GM18868 (cell line): ENCODE data around the gene RGS11.
"Not testable (repeated sequence)": the region's sequence is repeated elsewhere in the genome, so short reads cannot be mapped to it uniquely, and the experiment has no call there.

Source experiments
- ATAC-seq: cut with Tn5 transposase; IDR thresholded peaks from one replicate; pipeline ENCODE4 v1.9.1; 2021; ENCODE audit warnings: mild to moderate bottlenecking, moderate library complexity; ENCODE audit not compliant: unreplicated experiment

The RGS11 gene

DNA sequence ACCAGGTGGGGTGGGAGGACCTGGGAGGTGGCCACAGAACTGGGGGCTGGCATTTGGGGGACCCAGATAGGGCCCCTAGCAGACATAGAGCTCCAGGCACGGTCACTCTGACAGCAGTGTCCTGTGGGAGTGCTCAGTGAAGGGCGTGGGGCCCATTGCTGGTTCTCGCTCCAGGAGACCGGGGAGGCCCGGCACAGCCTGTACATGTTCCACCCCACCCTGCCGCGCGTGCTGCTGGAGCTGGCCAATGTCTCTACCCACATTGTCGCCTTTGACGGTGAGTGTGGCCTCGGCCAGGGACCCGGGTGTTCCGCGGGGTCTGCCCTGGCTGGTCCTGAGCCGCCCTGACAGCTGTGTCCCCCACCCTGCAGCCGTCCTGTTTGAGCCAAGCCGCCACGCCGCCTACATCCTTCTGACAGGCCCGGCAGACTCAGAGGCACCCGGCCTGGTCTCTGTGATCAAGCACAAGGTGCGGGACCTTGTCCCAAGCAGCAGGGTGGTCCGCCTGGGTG lies 11.2 kb downstream of the RGS11 start:
- no peak for ATAC-seq

DNA sequence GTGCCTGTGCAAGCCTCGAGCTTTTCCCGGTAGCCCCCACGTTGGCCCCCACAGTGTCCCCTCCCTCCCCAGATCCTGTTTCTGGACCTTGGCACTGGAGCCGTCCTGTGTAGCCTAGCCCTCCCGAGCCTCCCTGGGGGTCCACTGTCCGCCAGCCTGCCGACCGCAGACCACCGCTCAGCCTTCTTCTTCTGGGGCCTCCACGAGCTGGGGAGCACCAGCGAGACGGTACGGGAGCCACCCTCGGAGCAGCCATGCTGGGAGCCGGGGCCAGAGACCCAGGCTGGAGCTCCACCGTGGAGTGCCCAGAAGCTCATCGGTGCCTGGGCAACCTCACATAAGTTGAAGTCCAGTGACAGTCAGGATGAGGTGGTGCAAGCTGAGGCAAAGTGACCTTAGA lies 11.8 kb downstream of the RGS11 start:
- ATAC-seq = no peak

DNA sequence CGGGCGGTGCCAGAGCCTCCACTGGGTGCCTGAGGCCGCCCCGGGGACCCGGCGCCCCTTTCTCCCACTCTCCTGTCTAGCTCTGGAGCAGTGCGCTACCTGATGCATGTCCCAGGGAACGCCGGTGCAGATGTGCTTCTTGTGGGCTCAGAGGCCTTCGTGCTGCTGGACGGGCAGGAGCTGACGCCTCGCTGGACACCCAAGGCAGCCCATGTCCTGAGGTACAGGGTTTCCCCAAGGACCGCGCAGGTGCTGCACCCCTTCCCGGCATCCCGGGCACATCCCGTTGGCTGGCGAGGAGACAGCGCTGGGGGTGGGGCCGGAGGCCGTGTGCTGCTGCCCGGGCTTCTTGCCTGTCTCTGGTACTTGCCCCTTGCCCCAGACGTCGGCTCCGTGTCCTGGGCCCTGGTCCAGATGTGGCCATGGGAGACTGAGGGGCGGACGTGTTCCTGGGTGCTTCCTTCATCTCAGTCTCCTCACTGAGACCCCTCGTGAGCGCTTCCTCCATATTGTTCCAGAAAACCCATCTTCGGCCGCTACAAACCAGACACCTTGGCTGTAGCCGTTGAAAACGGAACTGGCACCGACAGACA lies 12.5 kb downstream of the RGS11 start:
- no peak for ATAC-seq

DNA sequence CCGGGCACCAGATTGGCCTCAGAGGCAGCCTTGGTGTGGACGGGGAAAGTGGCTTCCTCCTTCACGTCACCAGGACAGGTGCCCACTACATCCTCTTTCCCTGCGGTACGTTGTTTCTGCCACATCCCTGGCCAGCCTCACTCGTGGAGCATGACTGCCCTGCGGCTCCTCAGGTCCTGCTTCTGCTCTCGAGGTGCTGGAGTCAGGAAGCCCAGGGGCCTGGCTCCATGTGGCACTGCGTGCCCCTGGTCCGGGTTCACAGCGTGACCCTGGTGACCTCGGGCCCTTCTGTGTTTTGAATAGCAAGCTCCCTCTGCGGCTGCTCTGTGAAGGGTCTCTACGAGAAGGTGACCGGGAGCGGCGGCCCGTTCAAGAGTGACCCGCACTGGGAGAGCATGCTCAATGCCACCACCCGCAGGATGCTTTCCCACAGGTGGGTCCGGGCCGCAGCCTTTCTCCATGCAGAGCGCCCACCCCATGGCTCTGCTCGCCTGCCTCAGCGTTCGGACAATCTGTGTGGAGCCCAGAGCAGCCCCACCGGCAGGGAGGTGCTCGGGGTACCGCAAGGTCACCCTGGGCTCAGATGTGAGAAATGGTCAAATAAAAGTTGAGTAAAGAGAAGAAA lies 13.5 kb downstream of the RGS11 start:
- ATAC-seq = no peak

DNA sequence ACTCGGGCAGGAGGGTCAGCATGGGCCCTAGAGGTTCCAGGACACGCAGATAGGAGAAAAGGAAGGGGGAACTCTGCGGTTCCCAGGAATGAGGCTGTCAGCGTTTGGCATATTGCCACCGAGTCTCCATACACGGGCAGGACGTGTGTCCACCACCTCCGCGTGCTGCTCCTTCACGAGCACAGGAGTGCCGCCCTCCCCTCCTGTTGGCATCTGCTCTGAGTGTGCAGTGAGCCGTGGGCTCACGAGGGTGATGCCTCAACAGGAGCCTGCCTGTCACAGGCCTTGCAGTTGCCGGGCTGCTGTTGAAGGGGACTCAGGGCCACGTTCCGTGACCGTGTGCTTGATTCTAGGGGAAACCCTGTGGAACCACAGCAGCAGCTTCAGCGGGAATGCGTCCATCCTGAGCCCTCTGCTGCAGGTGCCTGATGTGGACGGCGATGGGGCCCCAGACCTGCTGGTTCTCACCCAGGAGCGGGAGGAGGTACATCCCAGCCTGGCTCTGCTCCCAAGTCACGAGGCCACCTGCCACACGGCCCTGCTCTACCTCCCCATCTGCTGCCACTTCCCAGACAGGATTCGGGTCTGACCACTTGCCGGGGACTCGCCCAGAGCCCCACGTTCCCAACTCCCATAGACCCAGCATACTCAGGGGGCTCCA lies 14.6 kb downstream of the RGS11 start:
- no peak for ATAC-seq

DNA sequence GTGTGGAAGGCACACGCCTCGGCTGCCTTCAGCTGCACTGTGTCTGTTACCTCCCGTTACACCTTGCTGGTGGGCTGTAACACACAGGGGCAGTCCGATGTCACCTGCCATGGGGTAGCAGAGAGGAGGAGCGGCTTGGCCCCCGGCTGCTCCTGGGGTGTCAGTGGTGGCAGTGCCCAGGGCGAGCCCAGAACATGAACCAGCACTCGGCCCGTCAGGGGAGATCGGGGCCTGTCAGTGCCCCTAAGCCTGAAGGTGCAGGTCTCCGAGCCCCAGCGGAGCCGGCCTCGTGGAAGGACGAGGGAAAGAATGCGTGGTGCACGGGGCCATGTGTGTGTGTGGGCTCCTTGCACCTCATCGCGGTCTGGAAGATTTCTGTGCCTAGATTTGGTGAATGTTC lies 15.4 kb downstream of the RGS11 start:
- no peak for ATAC-seq

DNA sequence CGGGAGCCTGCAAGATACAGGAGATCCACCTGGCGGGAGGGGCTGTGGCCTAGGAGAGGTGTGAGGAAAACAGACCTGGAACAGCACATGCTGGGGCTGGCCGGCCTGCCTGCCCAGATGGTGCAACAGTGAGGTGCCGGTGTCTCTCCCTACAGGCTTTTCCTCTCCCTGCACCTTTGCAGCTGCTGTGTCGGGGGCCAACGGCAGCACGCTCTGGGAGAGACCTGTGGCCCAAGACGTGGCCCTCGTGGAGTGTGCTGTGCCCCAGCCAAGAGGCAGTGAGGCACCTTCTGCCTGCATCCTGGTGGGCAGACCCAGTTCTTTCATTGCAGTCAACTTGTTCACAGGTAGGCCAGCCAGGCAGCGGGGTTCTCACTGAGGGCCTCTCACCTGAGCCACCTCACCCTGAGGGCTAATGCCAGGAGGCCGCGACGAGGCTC lies 15.9 kb downstream of the RGS11 start:
- ATAC-seq = no peak

DNA sequence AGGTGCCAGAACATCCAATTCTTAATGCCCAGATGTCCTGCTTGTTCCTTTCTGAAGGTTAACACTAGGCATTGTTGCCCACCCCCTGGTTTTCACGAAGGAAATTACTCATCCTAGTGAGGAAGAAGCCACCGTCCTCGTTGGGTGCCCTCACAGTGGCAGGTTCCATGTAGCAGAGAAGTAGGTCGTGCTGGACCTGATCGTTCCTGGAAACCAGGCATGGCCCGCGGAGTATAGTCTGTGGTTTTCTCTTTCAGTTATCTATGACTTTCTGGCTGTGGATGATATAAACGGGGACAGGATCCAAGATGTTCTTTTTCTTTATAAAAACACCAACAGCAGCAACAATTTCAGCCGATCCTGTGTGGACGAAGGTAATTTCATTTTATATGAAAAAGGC lies 16.5 kb downstream of the RGS11 start:
- no peak for ATAC-seq

DNA sequence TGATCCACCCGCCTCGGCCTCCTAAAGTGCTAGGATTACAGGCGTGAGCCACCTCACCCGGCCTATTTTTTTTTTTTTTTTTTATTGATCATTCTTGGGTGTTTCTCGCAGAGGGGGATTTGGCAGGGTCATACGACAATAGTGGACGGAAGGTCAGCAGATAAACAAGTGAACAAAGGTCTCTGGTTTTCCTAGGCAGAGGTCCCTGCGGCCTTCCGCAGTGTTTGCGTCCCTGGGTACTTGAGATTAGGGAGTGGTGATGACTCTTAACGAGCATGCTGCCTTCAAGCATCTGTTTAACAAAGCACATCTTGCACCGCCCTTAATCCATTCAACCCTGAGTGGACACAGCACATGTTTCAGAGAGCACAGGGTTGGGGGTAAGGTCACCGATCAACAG lies 17.7 kb downstream of the RGS11 start:
- not testable (repeated sequence) for ATAC-seq

DNA sequence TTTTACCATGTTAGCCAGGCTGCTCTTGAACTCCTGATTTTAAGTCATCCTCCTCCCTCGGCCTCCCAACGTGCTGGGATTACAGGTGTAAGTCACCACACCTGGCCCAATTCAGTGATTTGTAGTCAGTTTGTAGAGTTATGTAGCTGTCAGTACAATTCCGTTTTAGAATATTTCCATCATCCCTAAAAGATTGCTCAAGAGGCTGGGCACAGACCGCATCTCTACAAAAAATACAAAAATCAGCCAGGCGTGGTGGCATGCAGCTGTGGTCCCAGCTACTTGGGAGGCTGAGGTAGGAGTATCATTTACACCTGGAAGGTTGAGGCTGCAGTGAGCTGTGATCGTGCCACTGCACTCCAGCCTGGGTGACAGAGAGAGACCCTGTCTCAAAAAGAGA lies 20.6 kb downstream of the RGS11 start:
- ATAC-seq = no peak

DNA sequence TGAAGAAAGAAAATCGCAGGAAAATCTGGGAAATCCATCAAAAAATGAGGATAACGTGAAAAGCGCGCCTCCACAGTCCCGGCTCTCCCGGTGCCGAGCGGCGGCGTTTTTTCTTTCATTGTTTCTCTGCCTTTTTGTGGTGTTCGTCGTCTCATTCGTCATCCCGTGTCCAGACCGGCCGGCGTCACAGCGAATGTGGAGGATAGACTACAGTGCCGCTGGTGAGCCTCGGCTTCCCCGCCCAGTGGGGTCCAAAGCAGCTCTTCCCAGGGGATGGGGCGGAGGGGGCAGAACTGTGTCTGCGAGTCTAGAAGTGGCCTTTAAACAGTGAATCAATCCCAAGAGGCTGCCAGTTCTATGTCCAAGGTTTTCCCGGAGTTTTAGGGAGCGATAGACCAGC lies 21.3 kb downstream of the RGS11 start:
- no peak for ATAC-seq

DNA sequence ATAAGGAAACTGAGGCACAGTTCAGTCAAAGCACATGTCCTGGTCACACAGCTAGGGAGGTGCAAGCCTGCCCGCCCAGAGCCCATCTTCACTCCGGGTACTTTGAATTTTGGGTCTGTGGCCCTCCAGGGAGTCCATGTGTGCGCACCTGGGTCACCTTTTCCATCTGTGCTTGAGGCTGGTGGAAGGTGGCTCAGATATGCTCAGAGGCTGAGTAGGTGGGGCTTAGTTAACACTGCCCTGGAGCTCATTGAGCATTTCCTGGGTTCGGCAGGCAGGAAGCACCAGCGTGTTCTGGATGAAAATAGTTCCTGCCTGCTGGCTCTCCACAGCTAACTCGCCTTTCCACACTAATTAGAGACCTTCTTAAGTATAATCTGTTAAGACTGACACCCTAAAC lies 21.9 kb downstream of the RGS11 start:
- no peak for ATAC-seq

DNA sequence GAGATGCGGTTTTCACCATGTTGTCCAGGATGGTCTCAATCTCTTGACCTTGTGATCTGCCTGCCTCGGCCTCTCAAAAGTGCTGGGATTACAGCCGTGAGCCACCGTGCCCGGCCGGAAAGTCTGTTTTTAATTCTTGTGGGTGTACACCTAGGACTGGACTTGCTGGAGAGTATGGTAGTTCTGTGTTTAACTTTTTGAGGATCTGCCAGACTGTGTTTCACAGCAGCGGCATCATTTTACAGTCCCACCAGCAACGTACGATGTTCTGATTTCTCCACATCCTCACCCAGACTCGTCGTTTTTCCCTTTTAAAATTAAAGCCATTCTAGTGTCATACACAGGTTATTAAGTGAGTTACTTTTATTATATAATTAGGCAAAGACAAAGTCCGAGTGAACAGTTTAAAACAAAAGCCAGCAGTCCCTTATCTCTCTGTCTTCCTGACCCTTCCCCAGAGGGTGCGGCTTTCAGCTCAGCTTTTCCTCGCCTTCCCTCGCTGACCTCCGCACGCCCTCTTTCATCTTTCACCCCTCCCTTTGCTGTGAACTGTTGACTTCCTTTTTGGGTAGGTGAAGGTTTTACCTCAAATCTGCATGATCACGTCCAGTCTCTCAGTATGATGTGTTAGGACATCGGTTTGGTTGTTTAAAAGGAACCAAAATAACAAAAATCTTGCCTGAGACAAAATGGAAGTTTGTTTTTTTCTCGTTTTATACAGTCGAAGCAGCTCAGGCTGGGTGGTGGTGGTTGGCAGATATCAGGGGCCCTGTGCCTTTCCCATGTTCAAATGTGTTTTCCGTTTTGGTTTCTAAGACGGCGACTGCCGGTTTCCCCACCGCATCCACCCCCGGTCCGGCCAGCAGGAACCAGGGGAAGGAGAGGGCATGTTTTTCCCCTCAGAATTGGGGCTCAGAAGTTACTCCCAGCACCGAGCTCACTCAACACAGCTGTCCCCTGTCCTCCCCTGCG lies 23.1 kb downstream of the RGS11 start:
- no peak for ATAC-seq

DNA sequence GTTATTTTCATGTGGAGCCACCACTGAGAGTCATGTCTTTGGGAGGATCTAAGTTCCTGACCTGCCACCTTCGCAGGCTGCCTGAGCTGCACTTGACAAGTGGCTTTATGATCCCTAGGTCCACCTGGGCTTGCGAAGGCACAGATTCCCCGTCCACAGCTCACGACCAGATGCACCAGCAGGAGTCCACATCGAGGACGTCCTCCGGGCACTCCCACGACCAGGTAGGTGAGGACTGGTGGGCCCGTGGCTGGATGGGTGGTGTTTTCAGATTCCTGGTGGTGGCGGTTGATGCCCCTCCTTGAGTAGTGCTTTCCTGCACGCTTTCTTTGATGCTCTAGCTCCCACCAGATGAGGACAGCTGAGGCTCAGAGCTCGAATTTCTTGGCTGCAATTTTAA lies 26.3 kb downstream of the RGS11 start:
- no peak for ATAC-seq

DNA sequence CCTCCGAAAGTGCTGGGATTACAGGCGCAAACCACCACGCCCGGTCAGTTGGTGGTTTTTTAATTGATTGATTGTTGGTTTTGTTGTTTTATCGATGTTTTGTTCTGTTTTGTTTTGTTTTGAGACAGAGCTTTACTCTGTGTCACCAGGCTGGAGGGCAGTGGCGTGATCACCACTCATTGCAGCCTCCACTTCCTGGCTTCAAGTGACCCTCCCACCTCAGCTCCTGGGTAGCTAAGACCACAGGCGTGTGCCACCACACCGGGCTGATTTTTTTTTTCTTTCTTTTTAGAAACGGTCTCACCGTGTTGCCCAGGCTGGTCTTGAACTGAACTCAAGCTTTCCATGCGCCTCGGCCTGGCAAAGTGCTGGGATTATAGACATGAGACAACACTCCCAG lies 28.7 kb downstream of the RGS11 start:
- ATAC-seq = no peak

DNA sequence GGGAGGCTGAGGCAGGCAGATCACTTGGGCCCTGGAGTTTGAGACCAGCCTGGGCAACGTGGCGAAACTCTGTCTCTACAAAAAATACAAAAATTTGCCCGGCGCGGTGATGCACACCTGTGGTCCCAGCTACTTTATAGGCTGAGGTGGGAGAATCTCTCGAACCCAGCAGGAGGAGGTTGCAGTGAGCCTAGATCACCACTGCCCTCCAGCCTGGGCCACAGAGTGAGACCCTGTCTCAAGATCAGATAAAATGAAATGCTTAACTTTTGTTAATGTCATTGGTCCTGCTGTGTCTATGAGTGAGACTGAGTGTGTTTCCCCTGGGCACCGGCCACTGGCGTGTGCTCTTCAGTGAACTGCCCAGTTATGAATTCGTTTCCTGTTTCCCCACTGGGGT lies 30.6 kb downstream of the RGS11 start:
- ATAC-seq = no peak

DNA sequence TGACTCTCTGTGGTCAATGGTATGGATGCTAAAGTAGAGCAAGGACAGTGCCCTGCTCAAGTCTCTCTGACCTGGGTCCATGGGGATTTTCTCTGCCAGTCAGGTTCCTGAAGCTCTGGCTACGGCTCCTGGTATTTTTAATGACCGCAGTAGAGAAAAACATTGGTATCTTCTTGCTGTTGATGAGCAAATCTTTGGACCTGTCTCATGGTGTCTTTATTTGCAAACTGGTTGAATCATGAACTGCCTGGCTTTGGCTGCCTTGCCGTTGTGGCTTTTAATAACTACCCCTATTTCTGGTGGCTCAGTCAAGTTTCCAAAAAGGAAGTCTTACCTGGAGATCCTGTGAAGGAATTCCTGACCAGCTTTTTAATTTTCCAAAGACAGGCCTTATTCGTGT lies 32.4 kb downstream of the RGS11 start:
- ATAC-seq = no peak

DNA sequence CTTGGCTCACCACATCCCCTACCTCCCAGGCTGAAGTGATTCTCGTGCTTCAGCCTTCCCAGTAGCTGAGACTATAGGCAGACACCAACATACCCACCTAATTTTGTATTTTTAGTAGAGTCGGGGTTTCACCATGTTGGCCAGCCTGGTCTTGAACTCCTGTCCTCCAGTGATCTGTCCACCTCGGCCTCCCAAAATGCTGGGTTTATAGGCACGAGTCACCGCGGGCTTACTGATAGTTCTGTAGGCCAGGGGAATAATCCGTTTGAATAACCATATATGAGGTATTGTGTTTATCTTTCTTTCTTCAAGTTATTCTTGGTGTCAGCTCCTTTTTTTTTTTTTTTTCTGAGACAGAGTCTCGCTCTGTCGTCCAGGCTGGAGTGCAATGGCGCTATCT lies 33.5 kb downstream of the RGS11 start:
- ATAC-seq = no peak

DNA sequence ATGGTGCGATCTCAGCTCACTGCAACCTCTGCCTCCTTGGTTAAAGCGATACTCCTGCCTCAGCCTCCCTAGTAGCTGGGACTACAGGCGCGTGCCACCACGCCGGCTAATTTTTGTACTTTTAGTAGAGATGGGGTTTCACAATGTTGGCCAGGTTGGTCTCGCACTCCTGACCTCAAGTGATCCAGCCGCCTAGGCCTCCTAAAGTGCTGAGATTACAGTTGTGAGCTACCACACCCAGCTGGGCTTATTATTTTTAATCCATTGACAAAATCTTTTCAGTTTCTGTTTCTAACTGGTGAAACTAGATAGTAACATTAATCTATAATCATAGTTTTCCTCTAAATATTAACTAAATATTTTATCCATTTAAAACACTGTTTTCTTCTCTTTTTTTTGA lies 35.2 kb downstream of the RGS11 start:
- ATAC-seq = no peak

DNA sequence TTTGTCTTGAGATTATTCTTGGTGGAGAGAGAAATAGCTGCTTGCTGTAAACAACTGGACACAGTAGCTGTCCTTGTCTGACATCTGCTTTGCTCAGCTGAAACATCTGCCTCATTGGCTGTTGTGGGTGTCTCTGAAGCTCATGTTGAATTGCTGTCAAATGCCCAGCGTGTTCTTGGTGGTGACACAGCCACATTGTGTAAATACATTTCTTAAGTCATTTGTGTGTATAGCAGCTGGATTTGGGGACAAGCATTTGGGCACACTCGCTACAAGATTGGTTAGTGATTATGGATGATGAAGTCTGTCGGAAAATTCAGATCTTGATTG lies 35.8 kb downstream of the RGS11 start:
- ATAC-seq = no peak
